ENCODE data around the gene SLC50A1.
A peak's percentile ranks its signal among the peaks of the same experiment; 100 is the strongest.

The SLC50A1 gene, protein sequence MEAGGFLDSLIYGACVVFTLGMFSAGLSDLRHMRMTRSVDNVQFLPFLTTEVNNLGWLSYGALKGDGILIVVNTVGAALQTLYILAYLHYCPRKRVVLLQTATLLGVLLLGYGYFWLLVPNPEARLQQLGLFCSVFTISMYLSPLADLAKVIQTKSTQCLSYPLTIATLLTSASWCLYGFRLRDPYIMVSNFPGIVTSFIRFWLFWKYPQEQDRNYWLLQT

DNA sequence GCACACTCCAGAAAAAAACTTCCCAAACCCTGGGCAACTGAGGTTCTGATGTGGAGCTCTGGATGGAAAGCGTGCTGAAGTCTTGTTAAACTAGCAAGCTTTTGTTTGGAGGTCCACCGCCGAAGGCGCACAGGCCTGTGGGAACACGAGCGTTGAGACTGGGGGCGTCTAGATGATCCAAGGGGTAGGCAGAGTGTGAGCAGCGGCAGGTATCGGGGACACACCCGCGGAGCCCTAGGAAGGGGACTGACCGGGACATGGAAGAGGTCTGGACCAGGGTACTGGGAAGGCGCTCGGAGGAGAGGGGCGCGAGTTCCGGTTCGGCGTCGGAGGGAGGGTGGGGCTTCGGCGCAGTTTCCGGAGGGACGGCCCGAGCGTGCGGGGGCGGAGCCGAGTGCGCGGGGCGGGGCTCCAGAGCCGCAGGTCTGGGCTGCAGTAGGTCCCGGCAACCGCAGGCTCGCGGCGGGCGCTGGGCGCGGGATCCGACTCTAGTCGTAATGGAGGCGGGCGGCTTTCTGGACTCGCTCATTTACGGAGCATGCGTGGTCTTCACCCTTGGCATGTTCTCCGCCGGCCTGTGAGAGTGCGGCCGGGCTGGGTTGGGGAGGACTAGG is at the start of gene SLC50A1:
Gene SLC50A1 (plus strand): TSS at position 438 of the 614 bp plus-strand sequence. CDS start 60 bp downstream, at position 498.
- H3K4me3 ChIP-seq (ENCODE audit: low read depth, low read length) = peak within 1 kb of the TSS; percentile 67
- TF ChIP-seq, protein P1, sequence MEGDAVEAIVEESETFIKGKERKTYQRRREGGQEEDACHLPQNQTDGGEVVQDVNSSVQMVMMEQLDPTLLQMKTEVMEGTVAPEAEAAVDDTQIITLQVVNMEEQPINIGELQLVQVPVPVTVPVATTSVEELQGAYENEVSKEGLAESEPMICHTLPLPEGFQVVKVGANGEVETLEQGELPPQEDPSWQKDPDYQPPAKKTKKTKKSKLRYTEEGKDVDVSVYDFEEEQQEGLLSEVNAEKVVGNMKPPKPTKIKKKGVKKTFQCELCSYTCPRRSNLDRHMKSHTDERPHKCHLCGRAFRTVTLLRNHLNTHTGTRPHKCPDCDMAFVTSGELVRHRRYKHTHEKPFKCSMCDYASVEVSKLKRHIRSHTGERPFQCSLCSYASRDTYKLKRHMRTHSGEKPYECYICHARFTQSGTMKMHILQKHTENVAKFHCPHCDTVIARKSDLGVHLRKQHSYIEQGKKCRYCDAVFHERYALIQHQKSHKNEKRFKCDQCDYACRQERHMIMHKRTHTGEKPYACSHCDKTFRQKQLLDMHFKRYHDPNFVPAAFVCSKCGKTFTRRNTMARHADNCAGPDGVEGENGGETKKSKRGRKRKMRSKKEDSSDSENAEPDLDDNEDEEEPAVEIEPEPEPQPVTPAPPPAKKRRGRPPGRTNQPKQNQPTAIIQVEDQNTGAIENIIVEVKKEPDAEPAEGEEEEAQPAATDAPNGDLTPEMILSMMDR (IDR thresholded peaks at IDR 0.05; ENCODE audit: borderline replicate concordance, insufficient read depth, low read depth, low read length) = 0 out of 2 replicates have a peak, but pooled peaks have one; percentile 3

DNA sequence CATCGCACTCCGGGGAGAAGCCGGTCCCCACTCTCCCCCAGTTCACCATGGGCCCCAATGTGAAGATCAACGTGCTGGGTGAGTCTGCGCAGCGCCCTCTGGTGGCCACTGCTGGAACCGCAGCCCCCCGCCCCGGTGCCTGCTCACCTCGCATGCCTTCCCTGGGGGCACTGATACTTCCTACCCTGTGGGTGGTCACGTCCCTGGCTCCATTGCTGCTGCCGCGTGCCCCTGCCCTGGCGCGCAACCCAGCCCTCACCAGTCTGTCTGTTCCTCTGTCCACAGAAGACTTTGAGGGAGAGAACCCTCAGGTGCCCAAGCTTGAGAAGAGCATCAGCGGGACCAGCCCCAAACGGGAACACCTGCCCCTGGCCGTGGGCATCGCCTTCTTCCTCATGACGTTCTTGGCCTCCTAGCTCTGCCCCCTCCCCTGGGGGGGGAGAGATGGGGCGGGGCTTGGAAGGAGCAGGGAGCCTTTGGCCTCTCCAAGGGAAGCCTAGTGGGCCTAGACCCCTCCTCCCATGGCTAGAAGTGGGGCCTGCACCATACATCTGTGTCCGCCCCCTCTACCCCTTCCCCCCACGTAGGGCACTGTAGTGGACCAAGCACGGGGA is 49.4 kb upstream of the SLC50A1 start:
- TF ChIP-seq, protein P1 (IDR thresholded peaks at IDR 0.05; ENCODE audit: borderline replicate concordance, insufficient read depth, low read depth, low read length) = peak; percentile 100

DNA sequence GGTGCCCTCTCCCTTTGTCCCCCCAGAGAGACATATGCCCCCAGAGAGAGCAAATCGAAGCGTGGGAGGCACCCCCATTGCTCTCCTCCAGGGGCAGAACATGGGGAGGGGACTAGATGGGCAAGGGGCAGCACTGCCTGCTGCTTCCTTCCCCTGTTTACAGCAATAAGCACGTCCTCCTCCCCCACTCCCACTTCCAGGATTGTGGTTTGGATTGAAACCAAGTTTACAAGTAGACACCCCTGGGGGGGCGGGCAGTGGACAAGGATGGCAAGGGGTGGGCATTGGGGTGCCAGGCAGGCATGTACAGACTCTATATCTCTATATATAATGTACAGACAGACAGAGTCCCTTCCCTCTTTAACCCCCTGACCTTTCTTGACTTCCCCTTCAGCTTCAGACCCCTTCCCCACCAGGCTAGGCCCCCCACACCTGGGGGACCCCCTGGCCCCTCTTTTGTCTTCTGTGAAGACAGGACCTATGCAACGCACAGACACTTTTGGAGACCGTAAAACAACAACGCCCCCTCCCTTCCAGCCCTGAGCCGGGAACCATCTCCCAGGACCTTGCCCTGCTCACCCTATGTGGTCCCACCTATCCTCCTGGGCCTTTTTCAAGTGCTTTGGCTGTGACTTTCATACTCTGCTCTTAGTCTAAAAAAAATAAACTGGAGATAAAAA is 48.7 kb upstream of the SLC50A1 start:
- H3K4me3 ChIP-seq (ENCODE audit: low read depth, low read length) = no peak overlapping the region
- TF ChIP-seq, protein P1 (IDR thresholded peaks at IDR 0.05; ENCODE audit: borderline replicate concordance, insufficient read depth, low read depth, low read length) = no peak

More for the DNA sequence above, 49.4 kb upstream of the SLC50A1 start:
- H3K4me3 ChIP-seq (ENCODE audit: low read depth, low read length) = no peak overlapping the region

DNA sequence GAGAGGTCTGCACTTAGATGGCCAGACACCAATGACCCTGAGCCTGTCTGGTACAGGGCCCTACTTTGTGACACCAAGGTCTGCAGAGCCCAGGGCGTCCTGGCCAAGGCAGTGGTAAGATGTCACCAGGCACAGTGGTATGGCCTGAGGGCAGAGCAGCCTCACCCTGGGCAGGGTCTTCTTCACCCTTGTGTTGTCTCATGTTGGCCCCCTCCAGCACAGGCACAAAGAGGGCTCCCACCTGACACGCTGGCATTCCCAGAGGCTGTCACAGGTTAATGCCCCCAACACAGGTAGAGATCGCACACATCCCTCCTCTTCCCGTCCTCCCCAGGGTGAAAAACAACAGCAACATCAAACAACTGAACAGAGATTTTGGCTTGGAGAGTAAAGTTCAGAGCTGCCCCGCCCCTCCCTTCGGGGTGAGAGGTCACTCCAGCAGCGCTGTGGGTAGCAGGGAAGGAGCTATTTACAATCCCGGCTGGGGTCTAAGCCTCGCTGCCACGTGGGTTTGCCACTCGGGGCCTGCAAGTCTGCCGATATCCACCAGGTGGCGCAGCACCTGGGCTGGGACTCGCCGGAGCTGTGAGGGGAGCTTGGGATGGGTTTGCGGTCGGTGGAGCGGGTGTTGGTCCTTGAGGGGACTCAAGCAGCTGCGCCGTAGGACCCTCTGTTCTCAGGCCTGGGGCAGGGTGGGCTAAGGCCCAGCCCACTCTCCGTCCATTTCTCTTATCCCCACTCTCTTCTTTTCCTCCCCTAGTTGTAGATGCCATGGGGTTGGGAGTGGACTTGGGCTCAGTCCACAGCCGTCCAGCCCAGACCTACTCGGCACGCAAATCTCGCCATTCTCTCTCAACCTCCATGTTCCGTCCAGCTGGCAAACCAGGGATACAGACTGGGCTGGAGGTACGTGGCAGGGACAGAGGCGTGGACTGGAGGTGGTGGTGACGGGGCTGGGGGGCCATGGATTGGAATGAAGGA is 44.3 kb upstream of the SLC50A1 start:
- TF ChIP-seq, protein P1 (IDR thresholded peaks at IDR 0.05; ENCODE audit: borderline replicate concordance, insufficient read depth, low read depth, low read length) = peak; percentile 98
- H3K4me3 ChIP-seq (ENCODE audit: low read depth, low read length) = no peak overlapping the region

DNA sequence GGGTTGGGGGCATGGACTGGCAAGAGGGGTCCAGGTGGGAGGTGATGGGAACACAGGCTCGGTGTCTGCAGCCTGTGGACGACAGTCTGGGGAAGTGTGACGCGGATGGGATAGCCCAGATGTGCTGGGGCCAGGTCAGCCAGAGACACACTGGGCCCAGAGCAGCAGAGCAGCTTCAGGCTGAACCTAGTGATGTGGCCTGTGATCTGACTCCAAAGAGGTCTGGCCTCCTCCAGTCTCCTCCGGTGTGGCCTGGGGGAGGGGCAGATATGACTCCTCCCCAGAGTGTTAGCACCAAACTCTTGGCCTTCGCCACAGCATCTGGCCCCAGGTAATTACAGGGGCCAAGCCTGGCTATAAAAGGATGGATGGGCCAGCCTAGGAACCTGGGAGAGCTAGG is 43.5 kb upstream of the SLC50A1 start:
- no peak overlapping the region for H3K4me3 ChIP-seq (ENCODE audit: low read depth, low read length)
- TF ChIP-seq, protein P1 (IDR thresholded peaks at IDR 0.05; ENCODE audit: borderline replicate concordance, insufficient read depth, low read depth, low read length) = no peak

DNA sequence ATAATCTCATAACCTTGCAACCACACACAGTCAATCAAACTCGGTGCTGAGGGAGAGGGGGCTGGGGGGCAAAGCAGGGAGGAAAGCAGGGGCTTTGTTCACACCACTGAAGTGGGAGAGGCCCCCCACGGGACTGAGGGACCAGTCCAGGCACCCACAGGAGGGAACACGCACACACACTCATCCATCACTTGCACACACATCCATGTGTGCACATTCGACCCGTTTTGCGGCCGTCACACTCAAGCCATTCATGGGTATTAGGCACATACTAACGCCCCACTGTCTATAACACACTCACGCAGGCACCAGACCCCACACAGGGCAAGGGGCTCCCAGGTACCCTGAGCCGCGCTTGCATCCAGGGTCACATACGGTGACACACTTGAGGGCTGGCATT is 43.0 kb upstream of the SLC50A1 start:
- TF ChIP-seq, protein P1 (IDR thresholded peaks at IDR 0.05; ENCODE audit: borderline replicate concordance, insufficient read depth, low read depth, low read length) = no peak
- H3K4me3 ChIP-seq (ENCODE audit: low read depth, low read length) = no peak overlapping the region
